GM20431 (cell line): Measurements from ENCODE around the gene VAMP4.
"Not testable (repeated sequence)": the region's sequence is repeated elsewhere in the genome, so short reads cannot be mapped to it uniquely, and the experiment has no call there.

Experiments used
- in situ Hi-C: fragments of 300-500 bp; cut with MseI, MboI; formaldehyde crosslinking; loops from one replicate; pipeline ENCODE4 v1.15.0; 2020; ENCODE audit warnings: low sequenced_read_pairs; ENCODE audit not compliant: unreplicated experiment

Gene VAMP4

GRCh38 chr1:171712341-171712740 lies 29.5 kb downstream of the VAMP4 start:
- in situ Hi-C loops, result no loop called here

GRCh38 chr1:171711643-171712042 lies 30.2 kb downstream of the VAMP4 start:
- in situ Hi-C loops, result no loop called here

- in situ Hi-C loops, result no loop called here
Measured at GRCh38 chr1:171707583-171707982, 34.3 kb downstream of the VAMP4 start.

GRCh38 chr1:171702598-171702997 lies 39.3 kb downstream of the VAMP4 start:
- in situ Hi-C loops, result no loop called here

- in situ Hi-C loops, result no loop called here
Measured at GRCh38 chr1:171699531-171699930, 42.3 kb downstream of the VAMP4 start.

- in situ Hi-C loops, result not testable (repeated sequence)
Measured at GRCh38 chr1:171695772-171696171, 46.1 kb downstream of the VAMP4 start.

GRCh38 chr1:171693541-171693940 lies 48.3 kb downstream of the VAMP4 start:
- in situ Hi-C loops, result not testable (repeated sequence)

- in situ Hi-C loops, result no loop called here
Measured at GRCh38 chr1:171683870-171684269, 58.0 kb downstream of the VAMP4 start.

- in situ Hi-C loops, result no loop called here
Measured at GRCh38 chr1:171680339-171680738, 61.5 kb downstream of the VAMP4 start.

- in situ Hi-C loops, result no loop called here
Measured at GRCh38 chr1:171676823-171677222, 65.0 kb downstream of the VAMP4 start.

GRCh38 chr1:171674431-171675405 lies 67.1 kb downstream of the VAMP4 start:
- in situ Hi-C loops, result no loop called here

GRCh38 chr1:171670739-171671138 lies 71.1 kb downstream of the VAMP4 start:
- in situ Hi-C loops, result no loop called here

GRCh38 chr1:171668372-171668771 lies 73.5 kb downstream of the VAMP4 start:
- in situ Hi-C loops, result no loop called here

- in situ Hi-C loops, result no loop called here
Measured at GRCh38 chr1:171666114-171666769, 75.6 kb downstream of the VAMP4 start.

GRCh38 chr1:171664976-171665375 lies 76.9 kb downstream of the VAMP4 start:
- in situ Hi-C loops, result no loop called here

- in situ Hi-C loops, result no loop called here
Measured at GRCh38 chr1:171663854-171664575, 77.8 kb downstream of the VAMP4 start.

GRCh38 chr1:171663036-171663853 lies 78.6 kb downstream of the VAMP4 start:
- in situ Hi-C loops, result no loop called here

- in situ Hi-C loops, result no loop called here
Measured at GRCh38 chr1:171661076-171661650, 80.7 kb downstream of the VAMP4 start.

GRCh38 chr1:171656206-171656605 lies 85.7 kb downstream of the VAMP4 start:
- in situ Hi-C loops, result not testable (repeated sequence)

- in situ Hi-C loops, result no loop called here
Measured at GRCh38 chr1:171655746-171656116, 86.1 kb downstream of the VAMP4 start.
